Measurements from ENCODE around the gene TUSC1.
"Not testable (repeated sequence)": the region's sequence is repeated elsewhere in the genome, so short reads cannot be mapped to it uniquely, and the experiment has no call there.

The TUSC1 gene

DNA sequence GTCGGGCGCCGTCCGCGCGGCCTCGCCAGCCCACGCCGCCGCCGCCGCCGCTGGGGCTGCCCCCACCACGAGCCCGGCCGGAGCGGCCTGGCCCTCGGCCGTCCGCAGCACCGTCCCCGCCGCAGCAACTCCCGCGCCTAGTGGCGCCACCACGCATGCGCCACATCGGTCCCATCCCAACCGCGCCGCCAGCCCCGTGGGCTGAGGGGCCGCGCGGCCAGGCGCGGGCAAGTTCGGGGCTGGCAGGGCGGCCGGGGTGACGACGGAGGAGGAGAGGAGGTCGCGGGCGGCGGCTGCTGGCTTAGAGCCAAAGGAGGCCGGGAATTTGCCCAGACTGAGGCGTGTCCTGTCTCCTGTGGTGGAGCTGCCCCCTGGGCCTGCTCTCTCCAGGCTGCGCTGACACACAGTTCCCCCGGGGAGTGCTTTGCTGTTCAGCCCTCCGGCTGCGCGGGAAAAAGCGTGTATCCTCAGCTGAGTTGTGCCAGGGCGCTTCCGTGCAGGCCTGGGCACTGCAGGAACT lies at the start of gene TUSC1:
Gene TUSC1 (minus strand): TSS at position 298 of the 520 bp plus-strand sequence. CDS start 132 bp downstream, at position 166.
- Histone ChIP-seq H4K20me1 (no peaks in the 10 kb centered on the region), H3K9me3 (replicated peaks in 1 of 11) (peaks cover 15 to 22% (median 17%) of the 10 kb centered on the region in 11 experiments), H3K4me1 (no peaks in the 10 kb centered on the region), H3K4me3 (no peak within 1 kb of the TSS), H3K9ac (no peak within 1 kb of the TSS), H3K27me3 (no peaks in the 10 kb centered on the region), H3K27ac (no peak within 1 kb of the TSS), H3K4me2 (no peak within 1 kb of the TSS), H3K36me3 (no peaks in the 10 kb centered on the region)
- no peak for TF ChIP-seq Cebpa-rat (IDR thresholded peaks at IDR 0.05)

DNA sequence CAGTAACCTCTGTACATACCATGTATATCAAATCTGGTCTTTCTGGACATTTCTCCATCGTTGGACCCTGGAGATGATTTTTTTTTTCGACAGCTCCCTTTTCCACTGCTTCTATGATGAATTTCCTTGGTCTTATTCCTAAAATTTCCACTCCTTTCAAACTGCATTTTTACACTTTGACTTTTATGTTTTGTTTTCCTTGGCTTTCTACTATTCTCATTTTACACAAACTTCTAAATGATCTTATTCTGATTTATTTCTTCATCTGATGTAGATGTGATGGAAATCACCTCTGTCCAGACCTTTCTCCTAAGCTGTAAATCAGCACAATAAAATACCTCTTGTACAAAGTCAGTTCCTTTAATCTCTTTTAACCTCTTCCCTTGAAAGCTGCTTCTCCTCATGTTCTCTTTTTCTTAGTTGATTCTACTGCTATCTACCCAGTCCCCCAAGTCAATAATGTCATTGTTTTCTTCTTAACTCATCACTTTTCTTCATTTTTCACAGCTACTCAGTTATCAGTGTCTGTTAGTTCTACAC lies 48.7 kb upstream of the TUSC1 start:
- Histone ChIP-seq H3K4me3 (no peak overlapping the region), H3K27me3 (no peaks in the 10 kb centered on the region), H3K4me1 (no peaks in the 10 kb centered on the region), H4K20me1 (no peaks in the 10 kb centered on the region), H3K27ac (no peak overlapping the region), H3K4me2 (no peak overlapping the region), H3K9me3 (replicated peaks in 1 of 11) (no peaks in the 10 kb centered on the region), H3K36me3 (no peaks in the 10 kb centered on the region), H3K9ac (no peak overlapping the region)
- no peak for TF ChIP-seq Cebpa-rat (IDR thresholded peaks at IDR 0.05)

- TF ChIP-seq Cebpa-rat (IDR thresholded peaks at IDR 0.05) = no peak
- Histone ChIP-seq H4K20me1 (no peaks in the 10 kb centered on the region), H3K36me3 (no peaks in the 10 kb centered on the region), H3K4me3 (no peak overlapping the region), H3K9ac (no peak overlapping the region), H3K4me1 (no peaks in the 10 kb centered on the region), H3K4me2 (no peak overlapping the region), H3K27me3 (no peaks in the 10 kb centered on the region), H3K27ac (no peak overlapping the region), H3K9me3 (replicated peaks in 1 of 11) (no peaks in the 10 kb centered on the region)
These were observed 46.2 kb upstream of the TUSC1 start for GRCh38 chr9:25724424-25724823.

GRCh38 chr9:25716220-25716872 lies 38.1 kb upstream of the TUSC1 start:
- no peaks in the 10 kb centered on the region for H3K9me3 ChIP-seq (replicated peaks in 1 of 11)
- no peak overlapping the region for H3K4me2 ChIP-seq
- no peaks in the 10 kb centered on the region for H3K27me3 ChIP-seq
- no peak overlapping the region for H3K27ac ChIP-seq
- H4K20me1 ChIP-seq = no peaks in the 10 kb centered on the region
- no peak for TF ChIP-seq Cebpa-rat (IDR thresholded peaks at IDR 0.05)
- no peaks in the 10 kb centered on the region for H3K4me1 ChIP-seq
- no peak overlapping the region for H3K4me3 ChIP-seq
- H3K36me3 ChIP-seq = no peaks in the 10 kb centered on the region
- no peak overlapping the region for H3K9ac ChIP-seq

GRCh38 chr9:25709941-25710340 lies 31.7 kb upstream of the TUSC1 start:
- H3K27ac ChIP-seq = no peak overlapping the region
- H3K9ac ChIP-seq = no peak overlapping the region
- no peaks in the 10 kb centered on the region for H4K20me1 ChIP-seq
- H3K27me3 ChIP-seq = no peaks in the 10 kb centered on the region
- no peak overlapping the region for H3K4me2 ChIP-seq
- H3K9me3 ChIP-seq (replicated peaks in 1 of 11) = no peaks in the 10 kb centered on the region
- no peak for TF ChIP-seq Cebpa-rat (IDR thresholded peaks at IDR 0.05)
- H3K4me3 ChIP-seq = no peak overlapping the region
- H3K36me3 ChIP-seq = no peaks in the 10 kb centered on the region
- H3K4me1 ChIP-seq = no peaks in the 10 kb centered on the region

GRCh38 chr9:25704800-25705199 lies 26.6 kb upstream of the TUSC1 start:
- no peak overlapping the region for H3K4me2 ChIP-seq
- no peak overlapping the region for H3K9ac ChIP-seq
- no peaks in the 10 kb centered on the region for H3K36me3 ChIP-seq
- H3K4me1 ChIP-seq = no peaks in the 10 kb centered on the region
- H3K4me3 ChIP-seq = no peak overlapping the region
- no peak for TF ChIP-seq Cebpa-rat (IDR thresholded peaks at IDR 0.05)
- H3K27ac ChIP-seq = no peak overlapping the region
- no peaks in the 10 kb centered on the region for H4K20me1 ChIP-seq
- H3K9me3 ChIP-seq (replicated peaks in 1 of 11) = no peaks in the 10 kb centered on the region
- no peaks in the 10 kb centered on the region for H3K27me3 ChIP-seq

- no peaks in the 10 kb centered on the region for H3K4me1 ChIP-seq
- no peak overlapping the region for H3K27ac ChIP-seq
- TF ChIP-seq Cebpa-rat (IDR thresholded peaks at IDR 0.05) = no peak
- H3K9me3 ChIP-seq (replicated peaks in 1 of 11) = no peaks in the 10 kb centered on the region
- no peak overlapping the region for H3K4me3 ChIP-seq
- H3K9ac ChIP-seq = no peak overlapping the region
- no peaks in the 10 kb centered on the region for H3K27me3 ChIP-seq
- H4K20me1 ChIP-seq = no peaks in the 10 kb centered on the region
- H3K4me2 ChIP-seq = no peak overlapping the region
- H3K36me3 ChIP-seq = no peaks in the 10 kb centered on the region
These were observed 25.6 kb upstream of the TUSC1 start for GRCh38 chr9:25703701-25704357.

DNA sequence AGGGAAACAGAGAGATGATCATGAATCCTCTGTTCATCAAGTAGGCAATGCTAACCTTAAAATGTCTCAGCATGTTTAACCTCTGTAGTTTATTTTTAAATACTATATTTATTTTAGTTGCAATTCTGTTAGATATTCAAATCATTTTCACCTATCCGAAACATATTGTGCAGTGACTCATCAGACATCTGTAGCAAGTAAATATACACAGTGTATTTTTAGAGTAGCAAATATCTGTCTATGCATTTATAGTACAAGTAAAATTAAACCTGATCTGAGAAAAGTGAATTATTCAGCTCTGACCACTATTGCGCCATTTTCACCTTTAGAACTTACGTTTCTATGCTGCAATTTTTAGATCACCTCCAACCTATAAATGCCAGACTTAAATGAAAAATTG lies 24.3 kb upstream of the TUSC1 start:
- H3K4me1 ChIP-seq = no peaks in the 10 kb centered on the region
- no peaks in the 10 kb centered on the region for H4K20me1 ChIP-seq
- H3K4me2 ChIP-seq = no peak overlapping the region
- H3K27me3 ChIP-seq = no peaks in the 10 kb centered on the region
- H3K27ac ChIP-seq = no peak overlapping the region
- H3K9ac ChIP-seq = no peak overlapping the region
- H3K4me3 ChIP-seq = no peak overlapping the region
- no peak for TF ChIP-seq Cebpa-rat (IDR thresholded peaks at IDR 0.05)
- H3K9me3 ChIP-seq (replicated peaks in 1 of 11) = no peaks in the 10 kb centered on the region
- H3K36me3 ChIP-seq = no peaks in the 10 kb centered on the region

GRCh38 chr9:25700899-25701298 lies 22.7 kb upstream of the TUSC1 start:
- H4K20me1 ChIP-seq; H3K27ac ChIP-seq; H3K36me3 ChIP-seq; H3K27me3 ChIP-seq; H3K9me3 ChIP-seq (replicated peaks in 1 of 11); H3K4me2 ChIP-seq; H3K4me3 ChIP-seq; H3K9ac ChIP-seq; H3K4me1 ChIP-seq: not testable (repeated sequence)

- Histone ChIP-seq H4K20me1 (no peaks in the 10 kb centered on the region), H3K9me3 (replicated peaks in 1 of 11) (no peaks in the 10 kb centered on the region), H3K4me1 (no peaks in the 10 kb centered on the region), H3K36me3 (no peaks in the 10 kb centered on the region), H3K27ac (no peak overlapping the region), H3K4me3 (no peak overlapping the region), H3K4me2 (no peak overlapping the region), H3K9ac (no peak overlapping the region), H3K27me3 (no peaks in the 10 kb centered on the region)
- TF ChIP-seq Cebpa-rat (IDR thresholded peaks at IDR 0.05) = no peak
These were observed 22.2 kb upstream of the TUSC1 start for GRCh38 chr9:25700430-25700829.
